HS-27A (cell line): ENCODE measurements around the gene RAB33B.

Experiments used
- DNase-seq: peaks from one replicate; pipeline ENCODE4 v3.0.0-alpha.2; 2012; ENCODE audit warnings: low read depth, missing footprints

The RAB33B gene

DNA sequence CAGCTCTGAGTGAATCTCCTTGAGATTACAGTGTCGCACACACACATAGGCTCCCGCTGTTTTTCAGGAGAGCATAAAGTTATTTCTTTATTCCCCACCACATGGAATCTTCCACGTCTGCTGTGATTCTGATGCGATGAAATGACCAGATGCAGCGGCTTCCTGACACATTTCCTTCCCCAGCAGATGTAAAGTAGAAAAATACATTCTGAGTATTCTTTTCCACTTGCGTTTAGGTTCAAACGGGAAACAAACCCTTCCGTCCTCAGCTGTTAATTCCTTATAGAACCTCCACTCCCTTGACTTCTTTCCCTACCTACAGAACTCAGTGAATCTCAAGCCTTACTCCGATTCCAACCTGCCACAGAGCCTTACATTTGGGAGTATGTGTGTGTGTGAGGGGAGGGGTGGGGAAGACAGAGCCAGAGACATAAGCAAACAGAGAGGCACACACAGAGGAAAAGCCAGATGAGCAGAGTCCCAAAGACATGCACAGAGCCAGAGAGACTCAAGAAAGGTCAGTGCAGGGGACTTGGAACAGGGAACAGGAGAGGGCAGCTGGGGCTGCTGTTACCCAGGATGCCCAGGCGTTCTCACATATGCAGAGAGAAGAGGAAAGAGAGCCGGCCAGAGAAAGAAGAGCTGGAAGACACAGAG, 54.8 kb downstream of the RAB33B start:
- no peak for DNase-seq

DNA sequence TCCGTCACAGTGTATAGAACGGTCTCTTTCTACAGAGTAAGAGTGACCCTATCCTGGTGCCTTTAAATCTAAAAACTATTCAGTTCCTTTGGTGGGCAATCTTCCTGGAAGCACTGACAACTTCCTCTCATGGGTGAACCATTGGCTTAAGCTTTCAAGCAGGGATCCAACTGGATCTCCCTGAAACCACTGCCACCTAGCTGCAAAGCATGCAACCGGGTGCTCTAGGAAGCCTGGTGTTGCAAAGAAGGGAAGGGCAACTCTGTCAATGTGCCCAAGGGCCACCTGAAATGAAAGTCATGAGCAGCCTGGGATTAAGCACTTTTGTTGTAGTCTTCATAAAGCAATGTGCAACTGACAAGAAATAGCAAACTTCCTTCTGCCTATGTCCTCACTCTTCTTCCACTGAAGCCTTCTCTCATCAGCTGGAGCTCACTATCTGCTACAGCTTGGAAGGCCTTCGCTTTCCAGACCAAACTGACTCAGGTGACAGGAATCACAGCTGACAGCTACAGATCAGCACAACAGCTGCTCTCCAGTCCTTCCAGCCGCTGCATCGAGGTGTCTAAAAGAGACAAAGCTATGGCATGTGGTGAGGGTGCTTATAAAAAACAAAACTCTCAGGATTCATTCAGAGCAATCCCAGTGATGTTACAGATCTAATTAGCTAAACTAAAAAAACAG, 55.9 kb downstream of the RAB33B start:
- no peak for DNase-seq

DNA sequence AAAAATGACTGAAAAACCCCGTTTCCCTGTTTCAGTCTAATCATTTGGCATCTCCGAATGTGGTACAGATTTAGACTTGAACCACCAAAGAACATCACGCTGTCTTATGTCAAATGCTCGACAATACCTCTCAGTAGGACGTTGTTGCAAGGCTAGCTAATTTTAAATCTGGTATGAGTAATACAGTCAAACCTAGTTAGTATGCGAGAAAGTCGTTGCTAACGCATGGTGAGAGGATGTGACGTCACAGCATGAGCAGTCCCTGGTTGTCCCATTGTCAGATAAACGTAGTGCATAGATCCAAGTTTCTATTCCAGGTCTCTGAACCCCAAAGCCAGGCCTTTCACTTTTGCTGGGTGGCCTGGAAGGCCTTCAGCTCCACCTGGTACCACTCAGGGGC, 57.4 kb downstream of the RAB33B start:
- no peak for DNase-seq

DNA sequence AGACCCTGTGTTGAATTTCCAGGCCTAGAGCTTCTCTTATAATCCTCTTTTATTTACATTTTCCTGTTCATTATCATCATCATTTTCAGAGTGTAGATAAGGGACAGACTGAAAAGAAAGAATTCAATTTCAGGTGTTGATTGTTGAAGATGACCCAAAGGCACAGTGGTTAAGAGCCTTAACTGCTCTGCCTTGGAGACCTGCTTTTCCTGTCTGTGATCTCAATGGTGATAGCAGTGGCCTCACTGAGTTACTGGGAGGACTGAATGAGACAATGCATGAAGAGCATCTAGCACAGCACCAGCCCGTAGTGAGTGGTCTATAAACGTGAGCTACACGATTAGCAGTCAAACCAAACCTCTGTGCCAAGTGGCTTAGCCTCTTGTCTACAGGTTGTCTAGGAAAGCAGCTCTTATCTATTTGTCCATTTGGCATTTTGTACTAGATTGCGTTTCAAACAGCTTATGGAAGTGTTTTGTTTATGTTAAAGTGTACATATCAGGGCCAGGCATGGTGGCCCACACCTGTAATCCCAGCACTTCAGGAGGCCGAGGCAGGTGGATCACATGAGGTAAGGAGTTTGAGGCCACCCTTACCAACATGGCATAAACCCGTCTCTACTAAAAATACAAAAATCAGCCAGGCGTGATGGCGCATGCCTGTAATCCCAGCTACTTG, 60.6 kb downstream of the RAB33B start:
- DNase-seq, result no peak

DNA sequence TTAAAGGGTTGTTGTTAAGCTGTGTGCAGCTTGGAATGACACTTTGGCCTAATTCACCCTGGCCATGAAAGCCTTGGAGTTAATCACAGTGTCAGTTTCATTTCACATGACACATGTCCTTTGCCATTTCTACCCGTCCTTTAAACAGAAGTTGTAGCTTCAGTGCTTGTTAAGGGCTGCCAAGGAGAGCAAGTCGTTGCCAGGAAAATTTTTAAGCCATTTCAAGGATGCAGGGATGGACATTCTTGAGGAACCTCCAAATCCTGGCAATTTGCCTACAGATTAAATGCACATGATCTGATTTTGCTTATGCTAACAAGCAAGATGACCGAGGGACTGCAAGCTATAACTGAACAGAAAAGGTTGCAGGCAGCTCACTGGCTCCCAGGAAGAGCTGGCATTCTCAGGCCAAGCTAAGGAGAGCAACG, 61.6 kb downstream of the RAB33B start:
- DNase-seq, result no peak

DNA sequence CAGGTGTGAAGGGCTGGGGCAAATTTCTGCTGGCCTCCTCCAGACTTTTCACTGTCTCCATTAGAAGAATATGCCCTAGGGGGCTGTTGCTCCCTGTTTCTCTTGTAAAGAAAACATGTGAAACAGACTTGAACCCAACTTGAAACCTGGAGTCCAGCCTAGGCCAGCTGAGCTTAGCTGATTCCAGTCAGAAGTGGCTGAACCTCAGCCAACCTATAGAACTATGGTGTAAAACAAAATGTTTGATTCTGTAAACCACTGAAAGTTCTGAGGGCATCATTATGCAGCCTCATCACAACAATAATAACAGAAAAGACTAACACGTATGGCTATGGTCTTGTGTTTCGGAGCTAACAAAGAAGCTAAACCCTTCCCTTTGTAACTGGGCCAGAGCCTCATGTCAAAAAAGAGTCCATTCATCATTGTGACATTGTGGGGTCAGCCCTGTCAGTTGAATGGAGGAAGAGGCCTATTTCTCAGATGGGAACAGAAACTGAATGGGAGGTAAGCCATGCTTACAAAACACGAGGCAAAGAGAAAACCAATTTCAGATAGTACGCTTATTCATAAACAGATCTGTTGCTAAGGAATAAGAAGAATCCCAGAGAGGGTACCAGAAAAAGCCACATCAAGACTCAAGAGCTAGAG, 68.0 kb downstream of the RAB33B start:
- no peak for DNase-seq

DNA sequence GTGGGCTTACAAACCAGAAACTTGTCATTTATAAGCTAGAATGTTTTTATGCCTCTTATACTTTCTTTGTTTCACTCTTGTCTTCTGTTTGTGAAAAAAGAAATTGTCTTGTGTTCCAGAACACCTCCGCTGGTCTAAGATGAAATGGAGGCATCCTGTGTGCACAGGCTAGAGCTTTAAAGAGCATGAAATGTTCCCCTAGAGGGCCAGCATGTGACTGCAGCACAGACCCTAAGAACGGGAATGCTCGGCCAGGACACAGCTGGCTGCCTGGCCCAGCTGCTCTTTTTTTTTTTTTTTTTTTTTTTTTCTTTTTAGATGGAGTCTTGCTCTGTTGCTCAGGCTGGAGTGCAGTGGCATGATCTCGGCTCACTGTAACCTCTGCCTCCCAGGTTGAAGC, 68.5 kb downstream of the RAB33B start:
- DNase-seq, result no peak

DNA sequence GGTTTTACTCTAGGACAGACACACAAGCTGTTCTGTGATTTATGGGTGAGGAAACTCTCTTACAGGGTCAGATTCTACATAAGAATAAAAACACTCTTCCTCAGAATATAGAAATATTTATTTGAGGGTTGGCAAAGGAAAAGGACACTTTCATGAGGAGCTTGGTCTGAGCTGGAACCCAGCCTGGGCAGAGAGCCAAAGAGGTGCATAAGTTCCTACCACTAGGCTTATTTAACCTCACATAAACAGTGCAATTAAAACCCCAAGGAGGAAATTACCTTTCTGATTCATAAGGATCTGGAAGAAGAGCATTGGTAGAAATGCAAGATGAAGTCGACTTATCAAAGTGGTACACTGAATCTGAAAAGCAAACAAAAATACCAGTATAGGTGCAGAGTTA, 69.2 kb downstream of the RAB33B start:
- DNase-seq, result no peak

DNA sequence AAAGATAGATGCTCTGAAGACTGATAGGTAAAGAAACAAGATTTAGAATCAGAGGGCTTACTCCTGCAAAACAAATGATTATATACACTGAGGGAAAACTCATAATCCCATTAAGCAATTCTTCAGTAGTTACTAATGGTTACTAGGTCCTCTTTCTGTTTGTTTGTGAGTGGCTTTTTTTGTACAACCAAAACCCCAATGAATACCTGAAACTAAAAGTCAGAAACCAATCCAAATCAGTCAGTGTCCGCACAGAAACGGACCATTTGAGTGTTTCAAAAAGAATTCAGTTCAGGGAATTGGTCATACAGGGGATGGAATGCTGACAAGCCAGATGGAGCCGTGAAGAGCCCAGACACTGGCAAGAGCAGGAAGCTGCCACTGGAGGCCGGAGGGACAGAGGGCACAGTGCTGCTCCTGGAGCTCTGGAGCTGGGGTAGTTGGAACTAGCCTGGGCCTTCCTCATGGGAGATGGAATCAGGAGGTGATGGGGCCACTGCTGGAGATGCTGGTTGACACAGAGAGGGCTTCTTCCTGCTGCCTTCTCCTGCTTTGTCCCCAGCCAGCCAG, 70.2 kb downstream of the RAB33B start:
- DNase-seq, result no peak

DNA sequence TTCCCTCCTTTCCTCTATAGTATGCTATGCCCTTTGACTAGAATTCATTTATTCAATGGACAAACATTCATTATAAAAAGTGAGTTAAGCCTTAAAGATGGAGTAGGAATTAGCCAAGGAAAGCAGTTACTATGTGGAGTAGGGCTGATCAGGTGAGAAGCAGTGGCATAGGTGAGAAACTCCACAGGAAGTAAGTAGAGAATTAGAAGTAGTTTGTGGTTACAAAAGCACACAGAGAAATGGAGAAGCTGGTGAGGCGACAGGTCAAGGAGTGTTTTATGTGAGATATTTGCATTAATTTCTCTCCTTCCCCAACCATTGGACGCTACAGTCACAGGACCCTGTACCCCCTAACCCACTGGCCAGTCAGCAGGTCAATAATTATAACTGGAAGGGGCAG, 71.5 kb downstream of the RAB33B start:
- DNase-seq, result no peak
